ENCODE measurements around the gene MRPL48.

The MRPL48 gene

DNA sequence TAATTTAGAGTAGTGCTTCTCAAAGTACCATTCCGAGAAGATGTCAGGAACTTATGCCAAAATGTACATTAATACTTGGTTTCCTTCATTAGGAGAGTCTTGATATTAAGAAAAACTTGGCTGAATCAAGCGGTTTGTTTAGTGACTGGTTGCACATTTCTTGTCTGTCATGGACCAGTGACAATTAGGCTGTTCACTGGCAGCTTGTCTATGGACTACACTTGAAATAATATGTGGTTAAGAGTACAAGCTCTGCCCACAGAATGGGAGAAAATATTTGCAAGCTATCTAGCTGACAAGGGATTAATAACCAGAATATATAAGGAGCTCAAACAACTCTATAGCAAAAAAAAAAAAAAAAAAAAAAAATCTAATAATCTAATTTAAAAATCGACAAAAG is 64.4 kb downstream of the MRPL48 start:
- Histone ChIP-seq H3K27me3 (ENCODE audit: control insufficient read depth, insufficient read depth, low read length) (no peaks in the 10 kb centered on the region), H3K9me3 (ENCODE audit: control insufficient read depth, low read depth, low read length) (no peaks in the 10 kb centered on the region), H3K27ac (ENCODE audit: low read length) (no peak overlapping the region), H3K36me3 (ENCODE audit: control insufficient read depth, low read depth, low read length) (no peaks in the 10 kb centered on the region), H3K9ac (ENCODE audit: low read length) (no peak overlapping the region), H3K4me1 (ENCODE audit: control insufficient read depth, low read depth, low read length) (peaks cover 9% of the 10 kb centered on the region), H3K4me3 (ENCODE audit: low read length) (no peak overlapping the region)

DNA sequence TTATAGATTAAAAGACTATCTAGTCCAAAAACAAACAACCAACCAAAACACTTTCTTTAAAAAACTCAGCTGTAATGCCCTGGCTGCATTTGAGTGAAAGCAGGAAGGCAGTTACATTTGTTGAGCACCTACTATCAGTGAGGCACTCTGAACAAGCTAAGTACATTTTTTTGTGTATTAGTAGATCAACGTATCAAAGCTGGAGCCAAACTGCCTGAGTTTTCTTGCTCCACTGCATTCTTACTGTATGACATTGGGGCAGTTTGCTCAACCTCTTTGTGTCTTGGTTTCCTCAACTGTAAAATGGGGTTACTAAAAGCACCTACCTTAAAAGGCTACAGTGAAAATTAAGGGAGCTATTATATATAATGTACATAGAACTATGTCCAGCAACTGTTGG is 67.0 kb downstream of the MRPL48 start:
- Histone ChIP-seq H3K9ac (ENCODE audit: low read length) (no peak overlapping the region), H3K4me3 (ENCODE audit: low read length) (no peak overlapping the region), H3K27ac (ENCODE audit: low read length) (no peak overlapping the region), H3K27me3 (ENCODE audit: control insufficient read depth, insufficient read depth, low read length) (no peaks in the 10 kb centered on the region), H3K4me1 (ENCODE audit: control insufficient read depth, low read depth, low read length) (peaks cover 9% of the 10 kb centered on the region), H3K36me3 (ENCODE audit: control insufficient read depth, low read depth, low read length) (no peaks in the 10 kb centered on the region), H3K9me3 (ENCODE audit: control insufficient read depth, low read depth, low read length) (no peaks in the 10 kb centered on the region)

DNA sequence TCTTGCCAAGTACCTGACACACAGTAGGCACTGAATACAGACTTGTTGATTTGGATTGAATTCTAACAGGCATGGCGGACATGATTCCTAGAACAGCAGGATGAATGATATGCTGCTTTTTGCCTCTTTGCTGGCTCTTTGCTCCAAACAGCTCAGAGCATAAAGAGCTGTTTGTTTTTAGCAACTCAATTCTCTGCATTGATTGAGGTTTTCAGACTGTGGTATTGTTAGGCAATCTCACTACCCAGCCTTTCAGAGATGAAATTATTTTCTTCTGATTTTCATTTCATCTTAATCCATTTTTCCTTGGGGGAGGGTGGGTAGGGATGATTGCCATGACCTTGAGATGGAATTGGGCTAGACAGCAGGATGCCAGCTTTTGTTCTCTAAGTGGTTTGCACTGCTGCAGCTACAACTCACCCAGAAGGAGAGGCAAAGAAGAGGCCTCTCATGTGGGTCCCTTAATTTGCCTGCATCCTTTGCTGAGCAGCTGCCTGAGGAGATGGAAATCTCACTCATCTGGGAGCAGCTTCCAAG is 68.4 kb downstream of the MRPL48 start:
- no peak overlapping the region for H3K27ac ChIP-seq (ENCODE audit: low read length)
- H3K36me3 ChIP-seq (ENCODE audit: control insufficient read depth, low read depth, low read length), result no peaks in the 10 kb centered on the region
- no peaks in the 10 kb centered on the region for H3K27me3 ChIP-seq (ENCODE audit: control insufficient read depth, insufficient read depth, low read length)
- H3K4me3 ChIP-seq (ENCODE audit: low read length), result no peak overlapping the region
- no peaks in the 10 kb centered on the region for H3K9me3 ChIP-seq (ENCODE audit: control insufficient read depth, low read depth, low read length)
- H3K4me1 ChIP-seq (ENCODE audit: control insufficient read depth, low read depth, low read length), result peaks cover 9% of the 10 kb centered on the region
- no peak overlapping the region for H3K9ac ChIP-seq (ENCODE audit: low read length)

DNA sequence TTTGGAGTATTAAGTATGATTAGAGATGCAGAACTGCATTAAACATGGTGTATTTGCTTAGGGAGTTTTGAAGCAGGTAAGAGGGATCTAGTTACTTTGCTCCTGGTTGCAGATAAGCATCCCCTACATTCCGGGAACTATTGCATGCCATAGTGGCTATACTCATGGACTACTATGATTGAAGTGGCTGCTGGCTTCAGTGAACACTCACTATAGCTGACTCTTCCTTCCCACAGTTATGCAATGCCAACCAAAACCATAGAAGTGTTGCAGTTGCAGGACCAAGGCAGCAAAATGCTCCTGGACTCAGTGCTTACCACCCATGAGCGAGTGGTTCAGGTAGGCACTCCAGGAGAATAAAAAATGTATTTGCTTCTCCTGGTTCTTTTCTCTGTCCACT is 72.0 kb downstream of the MRPL48 start:
- Histone ChIP-seq H3K9me3 (ENCODE audit: control insufficient read depth, low read depth, low read length) (no peaks in the 10 kb centered on the region), H3K4me3 (ENCODE audit: low read length) (no peak overlapping the region), H3K4me1 (ENCODE audit: control insufficient read depth, low read depth, low read length) (peaks cover 9% of the 10 kb centered on the region), H3K36me3 (ENCODE audit: control insufficient read depth, low read depth, low read length) (no peaks in the 10 kb centered on the region), H3K27me3 (ENCODE audit: control insufficient read depth, insufficient read depth, low read length) (no peaks in the 10 kb centered on the region), H3K9ac (ENCODE audit: low read length) (no peak overlapping the region), H3K27ac (ENCODE audit: low read length) (no peak overlapping the region)

DNA sequence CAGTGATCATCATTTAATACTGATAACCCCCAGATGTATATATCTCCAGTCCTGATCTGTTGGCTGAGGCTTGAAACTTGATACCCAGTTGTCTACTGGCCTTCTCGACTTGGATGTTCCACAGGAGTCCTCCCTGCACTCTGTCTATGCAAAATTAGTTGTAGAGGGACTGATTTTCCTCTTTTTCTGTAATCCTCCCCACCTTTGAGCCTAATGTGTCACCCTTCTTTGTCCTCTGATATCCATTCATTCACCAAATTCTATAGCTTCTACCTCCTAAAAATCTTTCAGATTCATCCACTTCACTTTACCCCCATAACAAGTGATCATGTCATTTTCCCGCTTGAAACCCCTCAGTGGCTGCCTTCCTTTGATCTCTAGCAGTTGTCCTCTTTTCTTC is 72.5 kb downstream of the MRPL48 start:
- Histone ChIP-seq H3K9ac (ENCODE audit: low read length) (no peak overlapping the region), H3K36me3 (ENCODE audit: control insufficient read depth, low read depth, low read length) (no peaks in the 10 kb centered on the region), H3K27ac (ENCODE audit: low read length) (no peak overlapping the region), H3K27me3 (ENCODE audit: control insufficient read depth, insufficient read depth, low read length) (no peaks in the 10 kb centered on the region), H3K4me1 (ENCODE audit: control insufficient read depth, low read depth, low read length) (peaks cover 9% of the 10 kb centered on the region), H3K9me3 (ENCODE audit: control insufficient read depth, low read depth, low read length) (no peaks in the 10 kb centered on the region), H3K4me3 (ENCODE audit: low read length) (no peak overlapping the region)

GRCh38 chr11:73862986-73863385 is 75.3 kb downstream of the MRPL48 start:
- no peak overlapping the region for H3K4me3 ChIP-seq (ENCODE audit: low read length)
- H3K9me3 ChIP-seq (ENCODE audit: control insufficient read depth, low read depth, low read length), result no peaks in the 10 kb centered on the region
- no peaks in the 10 kb centered on the region for H3K36me3 ChIP-seq (ENCODE audit: control insufficient read depth, low read depth, low read length)
- no peak overlapping the region for H3K9ac ChIP-seq (ENCODE audit: low read length)
- no peak overlapping the region for H3K27ac ChIP-seq (ENCODE audit: low read length)
- H3K27me3 ChIP-seq (ENCODE audit: control insufficient read depth, insufficient read depth, low read length), result no peaks in the 10 kb centered on the region
- no peaks in the 10 kb centered on the region for H3K4me1 ChIP-seq (ENCODE audit: control insufficient read depth, low read depth, low read length)

- H3K9ac ChIP-seq (ENCODE audit: low read length), result no peak overlapping the region
- H3K27ac ChIP-seq (ENCODE audit: low read length), result no peak overlapping the region
- peaks cover 3% of the 10 kb centered on the region for H3K36me3 ChIP-seq (ENCODE audit: control insufficient read depth, low read depth, low read length)
- no peaks in the 10 kb centered on the region for H3K9me3 ChIP-seq (ENCODE audit: control insufficient read depth, low read depth, low read length)
- H3K4me3 ChIP-seq (ENCODE audit: low read length), result no peak overlapping the region
- no peaks in the 10 kb centered on the region for H3K27me3 ChIP-seq (ENCODE audit: control insufficient read depth, insufficient read depth, low read length)
- no peaks in the 10 kb centered on the region for H3K4me1 ChIP-seq (ENCODE audit: control insufficient read depth, low read depth, low read length)
Measured at GRCh38 chr11:73866095-73866579, 78.5 kb downstream of the MRPL48 start.

DNA sequence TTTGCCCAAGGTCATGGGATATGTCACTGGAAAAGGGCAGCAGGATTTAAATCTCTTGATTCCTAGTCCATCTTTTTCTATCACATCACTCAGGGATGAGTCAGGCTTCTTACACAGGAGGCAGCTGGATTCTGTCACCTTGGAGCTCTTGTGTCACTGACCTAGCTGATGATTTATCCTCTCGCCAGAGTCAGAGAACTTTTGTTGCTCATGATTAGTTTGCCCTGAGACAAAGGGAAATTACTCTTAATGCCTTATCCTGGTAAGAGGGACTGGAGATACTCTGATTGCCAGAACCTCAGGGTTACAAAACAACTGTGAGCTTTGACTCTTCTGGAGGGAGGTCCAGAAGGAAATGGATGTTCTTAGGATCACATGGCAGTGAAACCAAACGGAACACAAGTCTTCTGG is 78.9 kb downstream of the MRPL48 start:
- no peak overlapping the region for H3K27ac ChIP-seq (ENCODE audit: low read length)
- peaks cover 6% of the 10 kb centered on the region for H3K36me3 ChIP-seq (ENCODE audit: control insufficient read depth, low read depth, low read length)
- no peak overlapping the region for H3K9ac ChIP-seq (ENCODE audit: low read length)
- no peaks in the 10 kb centered on the region for H3K27me3 ChIP-seq (ENCODE audit: control insufficient read depth, insufficient read depth, low read length)
- H3K9me3 ChIP-seq (ENCODE audit: control insufficient read depth, low read depth, low read length), result no peaks in the 10 kb centered on the region
- H3K4me1 ChIP-seq (ENCODE audit: control insufficient read depth, low read depth, low read length), result no peaks in the 10 kb centered on the region
- H3K4me3 ChIP-seq (ENCODE audit: low read length), result no peak overlapping the region

DNA sequence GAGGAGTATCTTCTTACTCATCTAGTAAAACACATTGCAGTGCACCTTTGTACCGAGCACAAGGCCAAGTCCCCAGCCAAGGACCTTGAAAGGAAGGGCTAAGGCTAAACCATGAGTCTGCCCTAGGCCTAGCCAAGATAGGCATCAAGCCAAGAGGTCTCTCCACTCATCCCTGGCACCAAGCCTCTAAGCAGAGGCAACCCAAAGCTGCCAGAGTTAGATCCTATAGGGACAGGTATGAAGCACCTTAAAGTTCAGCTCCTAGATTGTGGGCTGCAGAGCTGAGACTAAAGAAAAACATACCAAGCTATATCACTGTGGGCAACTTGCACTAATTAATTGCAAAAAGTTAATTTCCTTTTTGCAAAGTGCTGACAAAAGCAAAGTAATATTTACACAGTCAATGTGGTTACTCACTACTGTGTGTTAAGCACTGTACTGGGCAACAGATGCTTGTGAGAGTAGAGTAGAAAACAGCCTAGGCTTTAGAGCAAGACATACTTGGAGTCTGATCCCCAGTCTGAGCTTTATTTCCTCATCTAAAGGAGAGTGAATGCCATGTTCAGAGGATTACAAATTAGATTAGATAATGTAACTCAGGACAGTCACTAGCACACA is 81.8 kb downstream of the MRPL48 start:
- no peak overlapping the region for H3K9ac ChIP-seq (ENCODE audit: low read length)
- no peaks in the 10 kb centered on the region for H3K27me3 ChIP-seq (ENCODE audit: control insufficient read depth, insufficient read depth, low read length)
- H3K27ac ChIP-seq (ENCODE audit: low read length), result no peak overlapping the region

GRCh38 chr11:73870261-73870660 is 82.6 kb downstream of the MRPL48 start:
- no peaks in the 10 kb centered on the region for H3K9me3 ChIP-seq (ENCODE audit: control insufficient read depth, low read depth, low read length)
- no peak overlapping the region for H3K4me3 ChIP-seq (ENCODE audit: low read length)
- H3K27me3 ChIP-seq (ENCODE audit: control insufficient read depth, insufficient read depth, low read length), result no peaks in the 10 kb centered on the region
- H3K27ac ChIP-seq (ENCODE audit: low read length), result no peak overlapping the region
- no peak overlapping the region for H3K9ac ChIP-seq (ENCODE audit: low read length)
- peaks cover 2% of the 10 kb centered on the region for H3K4me1 ChIP-seq (ENCODE audit: control insufficient read depth, low read depth, low read length)
- H3K36me3 ChIP-seq (ENCODE audit: control insufficient read depth, low read depth, low read length), result peaks cover 31% of the 10 kb centered on the region

More for the DNA sequence above, 81.8 kb downstream of the MRPL48 start:
- no peak overlapping the region for H3K4me3 ChIP-seq (ENCODE audit: low read length)
- no peaks in the 10 kb centered on the region for H3K4me1 ChIP-seq (ENCODE audit: control insufficient read depth, low read depth, low read length)
- H3K36me3 ChIP-seq (ENCODE audit: control insufficient read depth, low read depth, low read length), result peaks cover 28% of the 10 kb centered on the region
- H3K9me3 ChIP-seq (ENCODE audit: control insufficient read depth, low read depth, low read length), result no peaks in the 10 kb centered on the region

DNA sequence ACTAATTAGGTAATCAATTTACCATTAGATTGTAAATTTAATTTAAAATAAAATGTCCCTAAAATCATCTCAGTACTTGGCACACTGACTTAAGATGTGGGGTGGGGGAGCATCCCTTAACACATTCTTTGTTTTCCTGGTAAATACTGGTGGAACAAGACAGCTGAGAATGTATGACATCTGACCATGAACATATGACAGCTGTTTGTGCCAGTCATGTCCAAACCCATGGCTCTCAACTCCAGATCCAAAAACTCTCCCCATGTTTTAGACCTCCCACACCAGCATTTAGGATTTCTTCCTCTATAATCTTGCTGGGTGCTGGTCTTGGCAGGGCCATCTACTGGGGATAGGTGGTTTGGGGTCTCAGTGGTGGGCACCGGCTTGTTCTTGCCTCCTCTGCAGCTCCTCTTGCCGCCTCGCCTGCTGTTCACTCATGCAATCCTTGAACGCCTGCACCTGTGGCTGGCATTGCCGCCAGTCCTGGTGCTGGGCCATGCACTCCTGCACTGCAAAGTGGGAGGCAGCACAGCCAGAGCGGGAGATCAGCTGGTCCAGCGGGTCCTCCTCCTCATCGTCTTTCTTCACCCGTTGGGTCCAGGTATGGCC is 85.2 kb downstream of the MRPL48 start:
- no peaks in the 10 kb centered on the region for H3K27me3 ChIP-seq (ENCODE audit: control insufficient read depth, insufficient read depth, low read length)
- H3K9ac ChIP-seq (ENCODE audit: low read length), result no peak overlapping the region
- no peak overlapping the region for H3K4me3 ChIP-seq (ENCODE audit: low read length)
- peaks cover 7% of the 10 kb centered on the region for H3K4me1 ChIP-seq (ENCODE audit: control insufficient read depth, low read depth, low read length)
- H3K36me3 ChIP-seq (ENCODE audit: control insufficient read depth, low read depth, low read length), result peaks cover 33% of the 10 kb centered on the region
- H3K9me3 ChIP-seq (ENCODE audit: control insufficient read depth, low read depth, low read length), result no peaks in the 10 kb centered on the region
- H3K27ac ChIP-seq (ENCODE audit: low read length), result no peak overlapping the region

DNA sequence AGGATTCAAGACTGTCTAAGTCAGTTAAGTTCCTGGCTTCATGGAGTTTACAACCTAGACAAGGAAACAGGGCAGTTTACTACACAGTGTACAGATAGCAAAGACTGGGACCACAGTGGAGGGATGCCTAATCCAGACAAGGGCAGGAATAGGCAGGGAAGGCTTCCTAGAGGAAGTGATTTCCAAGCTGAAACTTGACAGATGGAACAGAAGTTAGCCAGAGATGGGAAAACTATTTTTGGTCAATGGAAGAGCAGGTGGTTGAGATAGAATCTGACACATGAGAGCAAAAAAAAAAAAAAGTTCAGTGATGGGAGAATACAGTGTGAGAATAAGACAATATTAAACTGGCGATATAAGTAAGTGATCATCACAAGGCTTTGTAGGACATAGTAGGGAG is 87.7 kb downstream of the MRPL48 start:
- H3K27ac ChIP-seq (ENCODE audit: low read length), result peak overlapping the region; percentile 95
- H3K27me3 ChIP-seq (ENCODE audit: control insufficient read depth, insufficient read depth, low read length), result no peaks in the 10 kb centered on the region
- no peaks in the 10 kb centered on the region for H3K9me3 ChIP-seq (ENCODE audit: control insufficient read depth, low read depth, low read length)
- peak overlapping the region; percentile 100 for H3K9ac ChIP-seq (ENCODE audit: low read length)
- peak overlapping the region; percentile 89 for H3K4me3 ChIP-seq (ENCODE audit: low read length)
- H3K4me1 ChIP-seq (ENCODE audit: control insufficient read depth, low read depth, low read length), result peaks cover 7% of the 10 kb centered on the region
- peaks cover 33% of the 10 kb centered on the region for H3K36me3 ChIP-seq (ENCODE audit: control insufficient read depth, low read depth, low read length)
